ENCODE results near the gene ZSCAN30. TPM values are rescaled to one million over a fixed set of nuclear protein-coding genes. Genes with fewer than 3 reads are reported as not detected.
"Not testable (repeated sequence)": the region's sequence is repeated elsewhere in the genome, so short reads cannot be mapped to it uniquely, and the experiment has no call there.

ZSCAN30 gene
- total RNA-seq, 1 donor from 2014 or later = 11.3 TPM

GRCh38 chr18:35227254-35227653, 62.8 kb downstream of the ZSCAN30 start:
- H3K36me3 ChIP-seq (ENCODE audit: control insufficient read depth, insufficient read depth, low read length) = no peaks in the 10 kb centered on the region
- no peak for TF ChIP-seq CTCF (IDR thresholded peaks at IDR 0.05; ENCODE audit: insufficient read depth, low read length, poor library complexity, severe bottlenecking)
- no peaks in the 10 kb centered on the region for H3K27me3 ChIP-seq (ENCODE audit: control insufficient read depth, insufficient read depth, low read length)
- DNase-seq (ENCODE audit: low read depth) = no peak
- no peak overlapping the region for H3K4me3 ChIP-seq (ENCODE audit: low read depth, low read length)

GRCh38 chr18:35223797-35224196, 66.2 kb downstream of the ZSCAN30 start:
- no peak for DNase-seq (ENCODE audit: low read depth)
- TF ChIP-seq CTCF (IDR thresholded peaks at IDR 0.05; ENCODE audit: insufficient read depth, low read length, poor library complexity, severe bottlenecking) = no peak
- no peaks in the 10 kb centered on the region for H3K27me3 ChIP-seq (ENCODE audit: control insufficient read depth, insufficient read depth, low read length)

DNA sequence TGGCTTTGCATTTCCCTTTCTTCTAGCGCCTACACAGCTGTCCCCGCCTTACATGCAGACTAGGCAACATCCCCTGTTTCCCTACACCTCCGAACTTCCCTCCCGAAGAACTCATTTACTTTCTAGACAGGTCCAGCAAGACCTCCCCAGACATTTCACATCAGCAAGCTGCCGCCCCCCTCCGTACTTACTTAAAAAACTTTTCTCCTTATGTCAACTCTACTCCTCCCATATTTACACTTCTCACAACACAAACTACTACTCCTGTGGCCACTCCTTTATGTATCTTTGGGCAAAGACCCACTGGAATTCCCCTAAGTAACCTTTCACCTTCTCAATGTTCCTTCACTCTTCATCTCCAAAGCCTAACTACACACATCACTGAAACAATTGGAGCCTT, 69.6 kb downstream of the ZSCAN30 start:
- TF ChIP-seq CTCF (IDR thresholded peaks at IDR 0.05; ENCODE audit: insufficient read depth, low read length, poor library complexity, severe bottlenecking) = no peak
- H3K27me3 ChIP-seq (ENCODE audit: control insufficient read depth, insufficient read depth, low read length) = no peaks in the 10 kb centered on the region
- no peaks in the 10 kb centered on the region for H3K36me3 ChIP-seq (ENCODE audit: control insufficient read depth, insufficient read depth, low read length)
- no peak overlapping the region for H3K4me3 ChIP-seq (ENCODE audit: low read depth, low read length)
- DNase-seq (ENCODE audit: low read depth) = no peak

More at GRCh38 chr18:35223797-35224196, 66.2 kb downstream of the ZSCAN30 start:
- Histone ChIP-seq H3K4me3 (ENCODE audit: low read depth, low read length) (no peak overlapping the region), H3K36me3 (ENCODE audit: control insufficient read depth, insufficient read depth, low read length) (no peaks in the 10 kb centered on the region)

DNA sequence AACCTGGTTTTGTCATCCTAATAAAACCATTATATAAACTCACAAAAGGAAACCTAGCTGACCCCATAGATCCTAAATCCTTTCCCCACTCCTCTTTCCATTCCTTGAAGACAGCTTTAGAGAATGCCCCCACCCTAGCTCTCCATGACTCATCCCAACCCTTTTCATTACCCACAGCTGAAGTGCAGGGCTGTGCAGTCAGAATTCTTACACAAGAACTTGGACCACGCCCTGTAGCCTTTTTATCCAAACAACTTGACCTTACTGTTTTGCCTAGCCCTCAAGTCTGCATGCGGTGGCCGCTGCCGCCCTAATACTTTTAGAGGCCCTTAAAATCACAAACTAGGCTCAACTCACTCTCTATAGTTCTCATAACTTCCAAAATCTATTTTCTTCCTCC, 70.7 kb downstream of the ZSCAN30 start:
- not testable (repeated sequence) for H3K27me3 ChIP-seq (ENCODE audit: control insufficient read depth, insufficient read depth, low read length); DNase-seq (ENCODE audit: low read depth); H3K4me3 ChIP-seq (ENCODE audit: low read depth, low read length); H3K36me3 ChIP-seq (ENCODE audit: control insufficient read depth, insufficient read depth, low read length)

DNA sequence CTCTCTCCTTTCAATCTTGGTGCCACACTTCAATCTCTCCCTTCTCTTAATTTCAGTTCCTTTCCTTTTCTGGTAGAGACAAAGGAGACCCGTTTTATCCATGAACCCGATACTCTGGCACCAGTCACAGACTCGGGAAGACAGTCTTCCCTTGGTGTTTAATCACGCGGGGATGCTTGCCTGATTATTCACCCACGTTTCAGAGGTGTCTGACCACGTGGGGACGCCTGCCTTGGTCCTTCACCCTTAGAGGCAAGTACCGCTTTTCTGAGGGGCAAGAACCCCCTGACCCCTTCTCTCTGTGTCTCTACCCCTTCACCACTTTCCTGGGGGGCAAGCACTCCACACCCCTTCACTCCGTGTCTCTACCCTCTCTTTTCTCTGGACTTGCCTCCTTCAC, 73.4 kb downstream of the ZSCAN30 start:
- DNase-seq (ENCODE audit: low read depth); H3K36me3 ChIP-seq (ENCODE audit: control insufficient read depth, insufficient read depth, low read length); H3K4me3 ChIP-seq (ENCODE audit: low read depth, low read length); H3K27me3 ChIP-seq (ENCODE audit: control insufficient read depth, insufficient read depth, low read length): not testable (repeated sequence)

DNA sequence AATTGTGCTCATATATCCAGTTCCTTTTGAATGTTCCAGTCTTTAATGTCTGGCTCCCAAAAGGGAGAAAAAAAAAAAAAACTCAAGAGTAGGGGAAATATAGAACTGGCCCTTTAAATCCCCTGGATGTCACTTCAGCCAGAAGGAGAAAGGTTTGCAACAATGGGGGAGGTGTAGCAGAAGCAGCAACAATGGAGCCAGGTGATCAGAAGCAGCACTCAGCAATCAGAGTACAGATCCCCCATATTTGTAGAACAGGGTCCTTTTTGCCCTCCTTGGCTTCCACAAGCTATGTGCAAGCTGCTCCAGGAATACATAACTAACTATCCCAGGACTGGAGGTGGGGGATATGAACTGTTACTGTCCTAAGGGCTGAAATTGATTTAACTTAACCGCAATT, 75.0 kb downstream of the ZSCAN30 start:
- Histone ChIP-seq H3K36me3 (ENCODE audit: control insufficient read depth, insufficient read depth, low read length) (no peaks in the 10 kb centered on the region), H3K4me3 (ENCODE audit: low read depth, low read length) (no peak overlapping the region), H3K27me3 (ENCODE audit: control insufficient read depth, insufficient read depth, low read length) (no peaks in the 10 kb centered on the region)
- TF ChIP-seq CTCF (IDR thresholded peaks at IDR 0.05; ENCODE audit: insufficient read depth, low read length, poor library complexity, severe bottlenecking) = no peak
- DNase-seq (ENCODE audit: low read depth) = no peak

GRCh38 chr18:35205746-35206458, 84.1 kb downstream of the ZSCAN30 start:
- H3K4me3 ChIP-seq (ENCODE audit: low read depth, low read length); DNase-seq (ENCODE audit: low read depth); H3K27me3 ChIP-seq (ENCODE audit: control insufficient read depth, insufficient read depth, low read length); H3K36me3 ChIP-seq (ENCODE audit: control insufficient read depth, insufficient read depth, low read length): not testable (repeated sequence)
